ENCODE measurements around the gene ZNF79.

ZNF79 gene

DNA sequence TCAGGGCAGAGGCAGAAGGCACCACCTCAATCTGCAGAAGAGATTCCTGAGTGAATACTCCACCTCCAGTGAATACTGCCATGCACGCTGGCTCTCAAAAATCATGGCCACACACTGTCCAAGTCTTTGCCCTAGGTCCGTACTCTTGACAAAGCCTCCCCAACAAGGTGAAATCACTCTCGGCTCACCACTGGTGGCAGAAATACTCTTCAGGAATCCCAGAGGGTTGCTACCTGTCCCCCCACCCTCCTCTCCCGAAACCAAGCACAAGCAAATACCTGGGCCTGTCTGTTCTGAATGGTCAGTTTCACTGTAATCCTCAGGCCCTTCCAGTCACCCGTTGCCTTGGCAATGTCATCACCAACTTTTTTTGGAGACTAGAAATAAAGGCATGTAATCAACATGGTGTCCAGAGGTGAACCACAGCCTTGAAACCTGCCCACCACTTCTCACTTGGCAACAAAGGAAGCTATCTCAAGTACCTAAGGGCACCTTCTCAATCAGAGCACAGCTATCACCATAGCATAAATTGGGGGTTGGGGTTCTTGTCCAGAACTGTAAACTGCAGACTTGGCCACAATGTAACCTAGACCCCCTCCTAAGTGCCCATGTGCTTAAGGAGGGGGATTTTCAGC, 25.3 kb downstream of the ZNF79 start:
- TF ChIP-seq, protein P1, sequence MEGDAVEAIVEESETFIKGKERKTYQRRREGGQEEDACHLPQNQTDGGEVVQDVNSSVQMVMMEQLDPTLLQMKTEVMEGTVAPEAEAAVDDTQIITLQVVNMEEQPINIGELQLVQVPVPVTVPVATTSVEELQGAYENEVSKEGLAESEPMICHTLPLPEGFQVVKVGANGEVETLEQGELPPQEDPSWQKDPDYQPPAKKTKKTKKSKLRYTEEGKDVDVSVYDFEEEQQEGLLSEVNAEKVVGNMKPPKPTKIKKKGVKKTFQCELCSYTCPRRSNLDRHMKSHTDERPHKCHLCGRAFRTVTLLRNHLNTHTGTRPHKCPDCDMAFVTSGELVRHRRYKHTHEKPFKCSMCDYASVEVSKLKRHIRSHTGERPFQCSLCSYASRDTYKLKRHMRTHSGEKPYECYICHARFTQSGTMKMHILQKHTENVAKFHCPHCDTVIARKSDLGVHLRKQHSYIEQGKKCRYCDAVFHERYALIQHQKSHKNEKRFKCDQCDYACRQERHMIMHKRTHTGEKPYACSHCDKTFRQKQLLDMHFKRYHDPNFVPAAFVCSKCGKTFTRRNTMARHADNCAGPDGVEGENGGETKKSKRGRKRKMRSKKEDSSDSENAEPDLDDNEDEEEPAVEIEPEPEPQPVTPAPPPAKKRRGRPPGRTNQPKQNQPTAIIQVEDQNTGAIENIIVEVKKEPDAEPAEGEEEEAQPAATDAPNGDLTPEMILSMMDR (conservative IDR thresholded peaks at IDR 0.05; ENCODE audit: low read length), result no peak
- no peak for DNase-seq (ENCODE audit: low read depth)
- H3K4me3 ChIP-seq (ENCODE audit: low read length), result peak overlapping the region; percentile 96

DNA sequence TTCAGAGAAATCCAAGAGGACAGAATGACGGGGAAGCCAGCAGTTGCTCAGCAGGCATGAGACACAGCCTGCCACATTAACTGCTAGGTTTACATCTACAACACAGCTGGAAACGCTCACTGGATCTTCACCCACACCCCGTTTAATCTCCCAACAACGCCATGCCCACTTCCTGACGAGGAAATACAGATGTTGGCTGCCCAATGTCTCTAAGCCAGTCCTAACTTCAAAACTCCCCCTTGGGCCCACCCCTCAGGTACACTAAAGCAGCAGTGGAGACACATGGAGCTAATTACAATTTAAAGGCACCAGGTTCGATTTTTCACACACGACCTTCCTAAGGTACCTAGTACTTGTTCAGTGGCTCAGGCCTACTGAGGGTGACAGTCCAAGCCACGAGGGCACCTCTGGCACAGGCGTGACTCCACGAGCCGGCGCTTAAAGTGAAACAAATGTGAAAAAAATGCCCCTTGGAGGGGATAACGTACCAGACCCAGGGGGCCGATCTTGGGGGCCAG, 26.1 kb downstream of the ZNF79 start:
- TF ChIP-seq, protein P1 (conservative IDR thresholded peaks at IDR 0.05; ENCODE audit: low read length), result no peak
- peak overlapping the region; percentile 96 for H3K4me3 ChIP-seq (ENCODE audit: low read length)
- DNase-seq (ENCODE audit: low read depth), result peak; percentile 50

DNA sequence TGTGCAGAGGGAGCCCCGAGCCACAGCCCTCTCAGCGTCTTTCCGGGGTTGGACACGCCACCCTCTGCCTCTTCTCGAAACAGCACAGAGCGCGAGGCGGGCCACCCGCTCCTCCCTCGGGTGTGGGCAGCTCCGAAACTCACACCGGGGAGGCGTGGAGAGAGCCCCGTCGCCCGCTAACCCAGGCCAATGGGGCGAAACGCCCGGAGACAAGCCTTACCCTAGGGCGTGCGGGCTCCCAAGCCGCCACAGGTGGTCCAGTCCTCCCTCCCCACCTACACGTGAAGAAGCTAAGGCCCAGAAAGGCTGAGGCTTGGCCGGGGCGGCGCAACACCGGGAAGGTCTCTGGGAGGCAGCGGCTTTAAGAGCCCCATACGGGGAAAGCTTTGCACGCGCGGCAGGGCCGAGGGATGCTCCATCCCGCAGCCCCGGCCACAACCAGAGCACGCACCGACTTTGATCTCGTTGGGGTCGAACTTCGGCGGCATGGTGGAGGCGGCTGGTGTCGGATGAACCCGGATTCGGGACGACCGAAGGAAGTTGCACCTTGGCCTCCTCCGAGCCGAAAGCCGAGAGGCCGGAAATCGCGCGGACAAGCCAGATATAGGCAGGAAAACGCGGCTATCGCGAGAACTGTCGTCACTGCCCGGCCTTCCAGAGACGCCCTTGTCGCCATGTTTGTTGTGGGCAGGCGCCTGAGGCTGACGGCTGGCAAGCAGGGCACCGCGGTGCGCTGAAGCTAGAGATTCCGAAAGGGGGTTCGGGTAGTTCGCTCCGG, 26.8 kb downstream of the ZNF79 start, which contains the start of the genes LRSAM1 and RPL12:
Gene LRSAM1 (plus strand): TSS at position 681 of the 778 bp plus-strand sequence. CDS start 3,018 bp downstream, outside the sequence.
Gene RPL12 (minus strand): TSS at position 577 of the 778 bp plus-strand sequence. CDS start 89 bp downstream, at position 488.
- DNase-seq (ENCODE audit: low read depth), result peak; percentile 93
- TF ChIP-seq, protein P1 (conservative IDR thresholded peaks at IDR 0.05; ENCODE audit: low read length), result peak; percentile 17; the same call in 1 of the 2 replicates
- H3K4me3 ChIP-seq (ENCODE audit: low read length), result peak within 1 kb of the TSS; percentile 96

DNA sequence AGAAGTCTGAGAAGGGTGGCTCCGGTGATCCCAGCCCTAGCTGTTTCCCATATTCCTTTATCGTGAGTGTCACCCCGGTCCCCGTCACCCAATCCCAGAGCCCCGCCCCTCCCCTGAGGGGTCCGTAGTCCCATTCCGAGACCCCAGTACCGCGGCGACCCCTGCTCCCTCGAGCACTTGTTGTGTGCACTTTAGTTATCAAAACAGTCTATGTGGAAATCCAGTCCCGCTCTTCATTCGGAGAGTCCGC, 27.4 kb downstream of the ZNF79 start:
- TF ChIP-seq, protein P1 (conservative IDR thresholded peaks at IDR 0.05; ENCODE audit: low read length), result no peak
- H3K4me3 ChIP-seq (ENCODE audit: low read length), result peak overlapping the region; percentile 96
- DNase-seq (ENCODE audit: low read depth), result no peak

DNA sequence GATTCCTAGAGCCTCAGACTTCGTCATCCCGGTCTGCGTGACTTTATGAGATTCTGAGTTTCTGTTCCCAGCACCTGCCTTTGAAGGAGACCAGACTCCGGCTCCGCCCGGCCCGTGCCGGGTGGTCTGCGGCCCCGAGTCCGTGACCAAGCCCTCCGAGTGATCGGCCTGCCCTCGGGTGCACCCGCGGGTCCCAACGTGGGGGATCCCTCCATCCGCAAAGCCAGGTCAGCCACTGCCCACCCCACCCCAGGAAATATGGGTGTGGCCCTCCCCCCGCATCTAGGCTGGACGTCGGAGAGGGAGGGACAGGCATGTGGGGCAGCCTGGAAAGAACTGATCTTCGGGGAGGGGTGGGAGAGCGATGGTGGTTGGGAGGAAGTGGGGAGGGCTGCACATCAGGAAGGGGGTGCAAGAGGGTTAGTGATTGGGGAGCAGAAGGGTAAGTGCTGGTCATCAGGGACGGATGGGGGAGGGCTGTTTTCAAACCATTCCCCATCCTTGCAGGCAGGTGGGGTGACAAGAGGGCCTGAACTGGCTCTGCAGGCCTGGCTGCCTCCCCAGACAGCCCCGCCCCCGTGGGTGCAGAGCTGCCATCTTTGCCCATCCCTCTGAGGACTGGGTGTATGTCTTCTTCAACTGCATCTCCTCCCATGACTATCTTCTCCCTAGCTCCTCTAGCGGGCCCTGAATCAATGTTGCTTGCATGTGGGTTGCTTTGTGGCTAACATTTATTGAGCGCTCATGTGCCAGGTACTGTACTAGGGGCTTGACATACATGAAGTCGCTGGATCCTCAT, 27.9 kb downstream of the ZNF79 start:
- TF ChIP-seq, protein P1 (conservative IDR thresholded peaks at IDR 0.05; ENCODE audit: low read length), result peak; percentile 13
- peak; percentile 35 for DNase-seq (ENCODE audit: low read depth)
- H3K4me3 ChIP-seq (ENCODE audit: low read length), result peak overlapping the region; percentile 96

DNA sequence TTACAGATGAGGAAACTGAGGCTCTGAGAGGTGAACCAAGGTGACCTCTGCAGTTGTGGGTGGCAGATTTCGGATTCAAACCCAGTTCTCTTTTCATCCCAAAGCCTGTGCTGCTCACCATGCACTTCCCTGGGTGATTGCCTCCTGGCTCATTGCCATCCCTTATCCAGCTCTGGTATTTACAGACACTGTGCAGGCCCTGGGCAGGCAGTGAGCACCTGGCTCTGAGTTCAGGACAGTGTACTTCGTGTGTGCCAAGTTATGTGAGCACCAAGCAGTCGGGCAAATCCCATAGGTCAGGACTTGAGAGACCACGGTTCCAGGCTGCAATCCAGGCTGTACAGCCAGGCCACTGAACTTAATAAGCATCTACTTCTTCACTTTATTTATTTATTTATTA, 28.5 kb downstream of the ZNF79 start:
- TF ChIP-seq, protein P1 (conservative IDR thresholded peaks at IDR 0.05; ENCODE audit: low read length), result no peak
- peak overlapping the region; percentile 96 for H3K4me3 ChIP-seq (ENCODE audit: low read length)
- DNase-seq (ENCODE audit: low read depth), result no peak
